Measurements from ENCODE around the gene CABCOCO1. TPM values are rescaled to one million over a fixed set of nuclear protein-coding genes. Genes with fewer than 3 reads are reported as not detected.

Gene CABCOCO1
- total and polyA plus RNA-seq, 9 of the 15 experiments (the other 6 are each of a cell fraction or from before 2014, with no cell fraction given) = 0.04 TPM; not detected in 8

DNA sequence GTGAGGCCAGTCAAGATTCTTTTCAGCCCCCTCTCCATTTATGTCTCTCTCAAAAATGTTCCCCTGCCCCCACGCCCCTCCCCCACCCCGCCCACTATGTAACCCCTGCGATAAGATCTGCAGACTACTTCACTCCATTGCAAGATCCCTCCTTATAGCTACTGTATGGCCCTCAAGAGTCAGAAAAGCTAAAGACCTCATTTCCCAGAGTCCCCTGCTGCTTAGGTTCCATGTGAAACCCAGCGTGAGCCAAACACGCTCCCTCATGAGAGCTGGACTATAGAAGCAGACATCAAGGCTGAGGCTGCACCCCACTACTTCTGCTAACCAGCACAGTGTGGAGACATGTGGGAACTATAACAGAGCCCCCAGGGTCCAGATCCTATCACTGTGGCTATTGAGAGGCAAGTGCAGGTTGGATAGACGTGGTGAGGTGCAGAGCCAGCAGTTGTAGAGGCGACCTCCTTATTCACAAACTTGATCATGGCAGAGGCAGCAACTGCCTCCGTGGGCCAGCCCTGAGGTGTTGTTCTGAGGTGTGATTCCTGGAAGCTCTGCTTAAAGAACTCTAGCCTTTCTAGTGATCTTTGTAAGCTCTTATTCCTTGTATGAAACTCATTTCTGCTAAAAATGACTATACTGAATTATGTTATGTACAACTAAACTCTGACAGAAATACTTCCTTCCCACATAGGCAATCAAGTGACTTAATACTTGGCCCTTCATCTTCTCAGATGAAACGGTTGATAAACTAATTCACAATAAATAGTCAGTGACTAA lies 121.8 kb downstream of the CABCOCO1 start:
- Histone ChIP-seq H3K4me2 (ENCODE audit: insufficient read depth, low read length) (peak overlapping the region; percentile 40), H4K20me1 (replicated peaks; ENCODE audit: control insufficient read depth, insufficient read depth, low read length) (no peaks in the 10 kb centered on the region), H2AFZ (ENCODE audit: low read depth, low read length) (peak overlapping the region; percentile 86), H3K27ac (ENCODE audit: extremely low read depth, low read depth, low read length) (peak overlapping the region; percentile 58), H3K36me3 (ENCODE audit: control insufficient read depth, insufficient read depth, low read length) (no peaks in the 10 kb centered on the region), H3K4me1 (replicated peaks in 1 of 2; ENCODE audit: control insufficient read depth in 2 of 2, insufficient read depth in 2 of 2, low read length in 2 of 2) (peaks cover 5 to 82% of the 10 kb centered on the region in 2 experiments), H3K9me3 (replicated peaks; ENCODE audit: control insufficient read depth, insufficient read depth, low read depth, low read length) (no peaks in the 10 kb centered on the region), H3K9ac (ENCODE audit: insufficient read depth in 1 of 2, low read depth in 2 of 2, low read length in 2 of 2) (peak overlapping the region; percentile 17 to 61; a peak in 2 of 4 replicates), H3K79me2 (ENCODE audit: control insufficient read depth, insufficient read depth, low read length) (no peaks in the 10 kb centered on the region), H3K4me3 (no peak overlapping the region), H3K27me3 (ENCODE audit: control insufficient read depth in 2 of 2, insufficient read depth in 2 of 2, low read length in 2 of 2) (no peaks in the 10 kb centered on the region), H3K9me1 (ENCODE audit: control insufficient read depth, insufficient read depth, low read length) (no peaks in the 10 kb centered on the region)
- in situ Hi-C loops (cut with MboI) (no loop called here), intact Hi-C loops (cut with micrococcal nuclease) (loop anchor here (5.0 kb wide), 1 partner anchor 48 kb away; no protein-coding TSS in a partner anchor)
- ChIA-PET POLR2A (interaction anchor here (1.2 to 10.5 kb wide), 2 partner anchors 9 to 20 kb away, joined by 3 to 80 read pairs; no protein-coding TSS in a partner anchor), CTCF (ENCODE audit: low intra/inter-chr PET ratio) (no interaction called here)
- 38% methylated on average over 7 of the region's 9 CpGs for WGBS (ENCODE audit: insufficient coverage, low coverage, missing lambda C conversion rate)
- DNase-seq (ENCODE audit: extremely low read depth in 1 of 4, low spot score in 3 of 4) (peak; percentile 41 to 66 (median 52)), FAIRE-seq (no peak), ATAC-seq (peak; percentile 27)
- no TSS peak for BruUV-seq (replicated peaks)
- TF ChIP-seq MEF2A (IDR thresholded peaks at IDR 0.05; ENCODE audit: control insufficient read depth, low read depth, low read length) (no peak), ZNF583 (CRISPR knock-in tag; IDR thresholded peaks at IDR 0.05) (peak; percentile 29; the same call in 1 of the 2 replicates), NR4A1 (CRISPR knock-in tag; IDR thresholded peaks at IDR 0.05) (no peak), NR4A1 (tag; IDR thresholded peaks at IDR 0.05) (peak; percentile 75; the same call in 1 of the 2 replicates), NR2C1 (IDR thresholded peaks at IDR 0.05) (no peak), NR2C1 (tag; IDR thresholded peaks at IDR 0.05) (peak; percentile 60; the same call in 1 of the 2 replicates), NR2C2 (CRISPR knock-in tag; IDR thresholded peaks at IDR 0.05) (no peak), NR2C2 (tag; IDR thresholded peaks at IDR 0.05) (no peak), ARID2 (IDR thresholded peaks at IDR 0.05) (no peak), CXXC5 (CRISPR knock-in tag; IDR thresholded peaks at IDR 0.05) (peak; percentile 50; the same call in 1 of the 2 replicates), ZNF589 (CRISPR knock-in tag; IDR thresholded peaks at IDR 0.05; ENCODE audit: low read depth) (peak; percentile 71; the same call in 1 of the 2 replicates), ZNF830 (CRISPR knock-in tag; IDR thresholded peaks at IDR 0.05) (no peak), ETS2 (tag; IDR thresholded peaks at IDR 0.05; ENCODE audit: borderline replicate concordance, poor library complexity, severe bottlenecking) (no peak)

Data from K562 (cell line).